Stimulated activated CD4-positive, alpha-beta T cell treated with anti-CD3 and anti-CD28 coated beads, Interleukin-12 subunit alpha, Interleukin-12 subunit beta, amount 100 ng/mL, for 24 hours (primary cell): Measurements from ENCODE around the gene NMU.
"Not testable (repeated sequence)": the region's sequence is repeated elsewhere in the genome, so short reads cannot be mapped to it uniquely, and the experiment has no call there.

Experiments used
- DNase-seq, 2 experiments: peaks; one replicate each; pipeline ENCODE4 v3.0.0-alpha.2; 2020; ENCODE audit warnings: low read depth in 2 of 2

Gene NMU

GRCh38 chr4:55624063-55624462 lies 12.0 kb downstream of the NMU start:
- not testable (repeated sequence) for DNase-seq

- no peak for DNase-seq
Observed at GRCh38 chr4:55618546-55619143, 17.5 kb downstream of the NMU start.

- no peak for DNase-seq
Observed at GRCh38 chr4:55617587-55618197, 18.4 kb downstream of the NMU start.

- no peak for DNase-seq
Observed at GRCh38 chr4:55615008-55615407, 21.1 kb downstream of the NMU start.

- no peak for DNase-seq
Observed at GRCh38 chr4:55613621-55614020, 22.5 kb downstream of the NMU start.

GRCh38 chr4:55612341-55612740 lies 23.8 kb downstream of the NMU start:
- no peak for DNase-seq

- DNase-seq: no peak
Observed at GRCh38 chr4:55611358-55612059, 24.6 kb downstream of the NMU start.

- no peak for DNase-seq
Observed at GRCh38 chr4:55610381-55610780, 25.7 kb downstream of the NMU start.

GRCh38 chr4:55609393-55609866 lies 26.7 kb downstream of the NMU start:
- DNase-seq: no peak

GRCh38 chr4:55608591-55608990 lies 27.5 kb downstream of the NMU start:
- no peak for DNase-seq

- no peak for DNase-seq
Observed at GRCh38 chr4:55604996-55605395, 31.1 kb downstream of the NMU start.

GRCh38 chr4:55600640-55601039 lies 35.5 kb downstream of the NMU start:
- DNase-seq: no peak

GRCh38 chr4:55598641-55599040 lies 37.5 kb downstream of the NMU start:
- no peak for DNase-seq

GRCh38 chr4:55592014-55592413 lies 44.1 kb downstream of the NMU start, which contains the start of gene PDCL2:
PDCL2 (minus strand) TSS chr4:55592245; CDS start chr4:55592109, 136 bp downstream.
- DNase-seq: no peak

- no peak for DNase-seq
Observed at GRCh38 chr4:55588160-55588559, 47.9 kb downstream of the NMU start.

- not testable (repeated sequence) for DNase-seq
Observed at GRCh38 chr4:55582773-55583172, 53.3 kb downstream of the NMU start.

- DNase-seq: no peak
Observed at GRCh38 chr4:55578341-55579010, 57.6 kb downstream of the NMU start.

GRCh38 chr4:55575513-55575912 lies 60.6 kb downstream of the NMU start:
- no peak for DNase-seq

GRCh38 chr4:55574252-55574651 lies 61.8 kb downstream of the NMU start:
- no peak for DNase-seq

- DNase-seq: no peak
Observed at GRCh38 chr4:55571806-55572205, 64.3 kb downstream of the NMU start.

- DNase-seq: no peak
Observed at GRCh38 chr4:55568905-55569504, 67.1 kb downstream of the NMU start.

- DNase-seq: no peak
Observed at GRCh38 chr4:55561889-55562288, 74.2 kb downstream of the NMU start.
